GM18499 (cell line): ENCODE measurements around the gene FMNL2.
"Not testable (repeated sequence)": the region's sequence is repeated elsewhere in the genome, so short reads cannot be mapped to it uniquely, and the experiment has no call there.

Experiments used
- ATAC-seq: cut with Tn5 transposase; IDR thresholded peaks from one replicate; pipeline ENCODE4 v1.9.1; 2021; ENCODE audit warnings: moderate number of reproducible peaks; ENCODE audit not compliant: insufficient read depth, unreplicated experiment

FMNL2 gene

GRCh38 chr2:152464851-152465470 lies 130.0 kb downstream of the FMNL2 start:
- no peak for ATAC-seq

GRCh38 chr2:152465541-152465940 lies 130.6 kb downstream of the FMNL2 start:
- no peak for ATAC-seq

- ATAC-seq = no peak
These were observed 131.1 kb downstream of the FMNL2 start for GRCh38 chr2:152466041-152466440.

- ATAC-seq = peak; percentile 82
These were observed 132.2 kb downstream of the FMNL2 start for GRCh38 chr2:152466980-152467676.

- ATAC-seq = no peak
These were observed 132.9 kb downstream of the FMNL2 start for GRCh38 chr2:152467677-152468410.

GRCh38 chr2:152468899-152469692 lies 134.1 kb downstream of the FMNL2 start:
- no peak for ATAC-seq

GRCh38 chr2:152470861-152471854 lies 136.2 kb downstream of the FMNL2 start:
- ATAC-seq = no peak

- ATAC-seq = no peak
These were observed 137.5 kb downstream of the FMNL2 start for GRCh38 chr2:152472481-152472887.

- ATAC-seq = no peak
These were observed 138.3 kb downstream of the FMNL2 start for GRCh38 chr2:152473151-152473857.

- not testable (repeated sequence) for ATAC-seq
These were observed 139.5 kb downstream of the FMNL2 start for GRCh38 chr2:152474523-152474922.

GRCh38 chr2:152475982-152476381 lies 141.0 kb downstream of the FMNL2 start:
- ATAC-seq = no peak

GRCh38 chr2:152477347-152478092 lies 142.5 kb downstream of the FMNL2 start:
- ATAC-seq = no peak

GRCh38 chr2:152479282-152479681 lies 144.3 kb downstream of the FMNL2 start:
- no peak for ATAC-seq

- no peak for ATAC-seq
These were observed 145.9 kb downstream of the FMNL2 start for GRCh38 chr2:152480821-152481399.

GRCh38 chr2:152481881-152482583 lies 147.1 kb downstream of the FMNL2 start:
- no peak for ATAC-seq

- no peak for ATAC-seq
These were observed 148.5 kb downstream of the FMNL2 start for GRCh38 chr2:152483276-152484063.
